SH-SY5Y (cell line): ENCODE data around the gene AMIGO1.

ENCODE experiments used
- GATA2 ChIP-seq: IDR thresholded peaks from 2 replicates; pipeline ENCODE4 v1.6.1; 2011; ENCODE audit warnings: mild to moderate bottlenecking, low read depth, low read length
- GATA3 ChIP-seq: IDR thresholded peaks from 2 replicates; pipeline ENCODE4 v1.6.1; 2011; ENCODE audit warnings: low read depth, mild to moderate bottlenecking, low read length, moderate library complexity

GRCh38 chr1:109484519-109484975, 25.0 kb downstream of the AMIGO1 start:
- TF ChIP-seq GATA2 (no peak), GATA3 (no peak)
